Adipocyte (in vitro differentiated cells): ENCODE results near the gene UCMA.
"Not testable (repeated sequence)": the region's sequence is repeated elsewhere in the genome, so short reads cannot be mapped to it uniquely, and the experiment has no call there.

Experiments used
- DNase-seq: peaks from one replicate; pipeline ENCODE4 v3.0.0-alpha.2; 2015; ENCODE audit warnings: low read depth
- H3K27me3 ChIP-seq: replicated peaks from 2 replicates; pipeline ENCODE4 v1.7.0; 2013; ENCODE audit warnings: mild to moderate bottlenecking, low read length, moderate library complexity; ENCODE audit not compliant: control insufficient read depth, insufficient read depth
- H3K36me3 ChIP-seq: 2 replicates; pipeline ENCODE4 v1.7.0; 2013; ENCODE audit warnings: low read length, mild to moderate bottlenecking, moderate library complexity; ENCODE audit not compliant: control insufficient read depth, insufficient read depth, severe bottlenecking
- H3K4me1 ChIP-seq: 2 replicates; pipeline ENCODE4 v1.7.0; 2013; ENCODE audit warnings: mild to moderate bottlenecking, low read length, moderate library complexity; ENCODE audit not compliant: control insufficient read depth, insufficient read depth
- H3K4me3 ChIP-seq: 2 replicates; pipeline ENCODE4 v1.7.0; 2013; ENCODE audit warnings: mild to moderate bottlenecking, low read length, moderate library complexity
- H3K9ac ChIP-seq: 2 replicates; pipeline ENCODE4 v1.7.0; 2013; ENCODE audit warnings: mild to moderate bottlenecking, low read length, moderate library complexity
- H3K9me3 ChIP-seq: 2 replicates; pipeline ENCODE4 v1.7.0; 2013; ENCODE audit warnings: mild to moderate bottlenecking, low read length, moderate library complexity; ENCODE audit not compliant: control insufficient read depth

Gene UCMA, protein sequence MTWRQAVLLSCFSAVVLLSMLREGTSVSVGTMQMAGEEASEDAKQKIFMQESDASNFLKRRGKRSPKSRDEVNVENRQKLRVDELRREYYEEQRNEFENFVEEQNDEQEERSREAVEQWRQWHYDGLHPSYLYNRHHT

DNA sequence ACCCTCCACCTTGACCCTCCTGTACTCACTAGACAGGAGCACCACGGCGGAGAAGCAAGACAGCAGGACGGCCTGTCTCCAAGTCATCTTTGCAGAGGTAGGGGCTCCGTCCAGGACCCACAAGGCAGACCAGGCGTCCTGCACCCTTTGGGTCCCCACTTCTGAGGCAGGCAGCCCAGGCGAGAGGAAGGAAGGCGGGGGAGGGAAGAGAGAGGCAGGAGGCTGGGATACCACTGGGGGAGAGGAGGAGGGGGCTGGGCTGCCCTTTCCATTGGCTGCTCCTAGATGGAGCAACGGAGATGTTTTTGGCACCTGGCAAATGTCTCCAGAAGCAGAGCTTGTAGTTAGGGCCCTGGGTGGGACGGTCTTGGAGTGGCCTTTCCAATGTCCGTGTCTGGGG, at the start of gene UCMA:
TSS of gene UCMA (minus strand) at position 203 of the 400 bp plus-strand sequence. CDS start at position 87, 116 bp downstream.
- Histone ChIP-seq H3K4me1 (no peaks in the 10 kb centered on the region), H3K9me3 (no peaks in the 10 kb centered on the region), H3K36me3 (no peaks in the 10 kb centered on the region), H3K27me3 (peaks cover 30% of the 10 kb centered on the region), H3K4me3 (no peak within 1 kb of the TSS), H3K9ac (no peak within 1 kb of the TSS)
- DNase-seq = no peak

DNA sequence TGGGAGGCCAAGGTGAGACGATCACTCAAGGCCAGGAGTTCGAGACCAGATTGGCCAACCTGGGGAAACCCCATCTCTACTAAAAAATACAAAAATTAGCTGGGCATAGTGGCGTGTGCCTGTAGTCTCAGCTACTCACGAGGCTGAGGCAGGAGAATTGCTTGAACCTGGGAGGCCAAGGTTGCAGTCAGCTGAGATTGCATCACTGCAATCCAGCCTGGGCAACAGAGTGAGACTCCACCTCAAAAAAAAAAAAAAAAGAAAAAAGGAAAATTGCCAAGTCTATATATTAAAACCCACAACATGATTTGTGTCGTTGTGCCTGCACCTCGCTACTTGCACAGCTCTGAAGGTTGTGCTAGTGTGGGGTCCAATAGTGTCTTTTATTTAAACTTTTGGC, 48.2 kb upstream of the UCMA start:
- H3K9ac ChIP-seq, H3K4me1 ChIP-seq, H3K9me3 ChIP-seq, H3K4me3 ChIP-seq, H3K27me3 ChIP-seq, DNase-seq: not testable (repeated sequence)
- peaks cover 62% of the 10 kb centered on the region for H3K36me3 ChIP-seq

DNA sequence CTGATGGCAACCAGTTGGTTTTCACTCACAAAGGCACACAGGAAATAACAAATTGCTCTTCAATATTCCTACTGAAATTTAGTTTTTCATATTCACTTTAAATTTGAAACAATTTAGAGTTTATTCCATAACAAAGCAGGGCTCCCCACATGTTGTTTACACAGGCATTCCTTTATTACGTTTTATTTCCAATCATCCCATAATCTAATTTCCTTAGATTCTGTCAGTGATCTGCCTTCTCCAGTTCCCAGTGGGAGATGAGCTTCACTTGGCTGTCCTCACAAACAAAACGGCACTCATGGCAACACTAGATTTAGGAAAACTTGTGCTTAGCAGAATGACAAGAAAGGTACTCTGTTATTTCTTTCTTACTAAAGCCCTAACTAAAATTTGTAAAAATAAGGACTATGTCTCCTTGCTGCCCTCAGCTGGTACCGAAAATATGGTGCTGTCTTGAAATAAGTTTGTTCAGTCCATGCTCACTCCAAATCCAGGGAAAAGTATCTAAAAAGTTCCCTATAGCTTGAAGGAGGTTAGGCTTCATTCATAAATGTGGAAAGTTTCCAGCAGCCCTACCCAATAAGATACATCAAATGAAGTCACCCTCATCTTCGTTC, 42.7 kb upstream of the UCMA start:
- no peak overlapping the region for H3K4me3 ChIP-seq
- peaks cover 31% of the 10 kb centered on the region for H3K36me3 ChIP-seq
- H3K27me3 ChIP-seq = no peaks in the 10 kb centered on the region
- no peaks in the 10 kb centered on the region for H3K9me3 ChIP-seq
- peak; percentile 46 for DNase-seq
- no peak overlapping the region for H3K9ac ChIP-seq
- peaks cover 10% of the 10 kb centered on the region for H3K4me1 ChIP-seq

DNA sequence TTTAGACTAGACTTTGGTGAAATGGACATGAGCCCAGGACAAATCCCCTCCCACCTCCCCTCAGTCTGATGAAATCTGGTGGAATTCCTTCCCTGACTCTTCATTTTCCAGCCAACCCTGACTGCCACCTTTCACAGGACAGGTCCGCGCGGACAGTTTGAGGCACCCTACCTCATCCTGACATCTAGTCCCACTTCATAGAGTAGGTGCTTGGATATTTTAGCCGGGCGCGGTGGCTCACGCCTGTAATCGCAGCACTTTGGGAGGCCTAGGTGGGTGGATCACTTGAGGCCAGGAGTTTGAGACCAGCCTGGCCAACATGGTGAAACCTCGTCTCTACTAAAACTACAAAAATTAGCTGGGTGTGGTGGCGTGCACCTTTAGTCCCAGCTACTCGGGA, 42.0 kb upstream of the UCMA start:
- H3K27me3 ChIP-seq, H3K9me3 ChIP-seq, H3K4me3 ChIP-seq, DNase-seq, H3K9ac ChIP-seq: not testable (repeated sequence)
- Histone ChIP-seq H3K36me3 (peaks cover 25% of the 10 kb centered on the region), H3K4me1 (peaks cover 12% of the 10 kb centered on the region)

DNA sequence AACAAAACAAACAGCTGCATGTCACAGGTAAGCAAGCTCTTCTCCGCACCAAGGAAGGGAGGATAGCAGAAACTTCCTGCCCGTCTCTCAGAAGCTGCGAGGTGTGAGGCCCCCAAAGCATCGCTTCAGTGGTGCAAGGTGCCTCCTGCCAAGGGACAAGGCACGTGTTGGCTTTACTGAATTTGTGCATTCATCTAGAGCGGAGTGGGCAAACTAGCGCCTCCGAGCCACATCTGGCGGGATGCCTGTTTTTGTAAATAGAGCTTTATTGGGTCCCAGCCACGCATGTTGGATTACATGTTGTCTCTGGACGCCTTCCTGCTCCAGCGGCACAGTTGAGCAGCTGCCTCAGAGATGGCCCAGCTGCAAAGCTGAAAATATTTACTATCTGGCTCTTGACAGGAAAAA, 38.0 kb upstream of the UCMA start:
- Histone ChIP-seq H3K4me1 (peaks cover 16% of the 10 kb centered on the region), H3K36me3 (no peaks in the 10 kb centered on the region), H3K9me3 (no peaks in the 10 kb centered on the region), H3K4me3 (peak overlapping the region; percentile 1), H3K27me3 (no peaks in the 10 kb centered on the region), H3K9ac (no peak overlapping the region)
- peak; percentile 5 for DNase-seq

DNA sequence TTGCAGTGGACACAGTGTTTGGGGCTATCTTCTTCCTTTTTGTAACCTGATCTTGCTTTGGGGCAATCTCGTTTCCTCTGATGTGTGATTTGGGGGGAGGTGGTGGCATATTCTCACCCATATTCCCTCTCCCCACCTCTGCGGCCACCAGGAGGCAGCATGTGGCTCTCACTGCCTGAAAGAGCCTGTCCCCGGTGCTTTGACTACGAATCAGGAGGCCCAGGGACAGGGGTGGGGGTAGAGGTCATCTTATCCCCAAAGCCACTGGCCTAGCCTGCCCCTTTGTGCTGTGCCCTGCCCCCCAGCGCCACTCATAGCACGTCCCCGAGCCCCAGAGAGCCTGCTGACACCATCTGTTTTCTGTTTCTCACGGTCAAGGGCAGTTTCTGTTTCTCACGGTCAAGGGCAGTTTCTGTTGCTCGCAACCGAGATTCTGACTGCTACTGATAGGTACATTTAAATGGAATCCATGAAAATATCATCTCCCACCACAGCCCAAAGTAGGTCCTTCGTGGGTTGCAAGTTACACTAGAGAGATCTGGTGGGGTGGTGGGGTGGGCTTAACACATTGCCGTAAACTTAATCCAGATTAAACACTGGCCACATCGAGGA, 37.5 kb upstream of the UCMA start:
- Histone ChIP-seq H3K36me3 (no peaks in the 10 kb centered on the region), H3K9me3 (no peaks in the 10 kb centered on the region), H3K9ac (no peak overlapping the region), H3K4me1 (peaks cover 16% of the 10 kb centered on the region), H3K27me3 (no peaks in the 10 kb centered on the region), H3K4me3 (peak overlapping the region; percentile 1)
- DNase-seq = no peak

DNA sequence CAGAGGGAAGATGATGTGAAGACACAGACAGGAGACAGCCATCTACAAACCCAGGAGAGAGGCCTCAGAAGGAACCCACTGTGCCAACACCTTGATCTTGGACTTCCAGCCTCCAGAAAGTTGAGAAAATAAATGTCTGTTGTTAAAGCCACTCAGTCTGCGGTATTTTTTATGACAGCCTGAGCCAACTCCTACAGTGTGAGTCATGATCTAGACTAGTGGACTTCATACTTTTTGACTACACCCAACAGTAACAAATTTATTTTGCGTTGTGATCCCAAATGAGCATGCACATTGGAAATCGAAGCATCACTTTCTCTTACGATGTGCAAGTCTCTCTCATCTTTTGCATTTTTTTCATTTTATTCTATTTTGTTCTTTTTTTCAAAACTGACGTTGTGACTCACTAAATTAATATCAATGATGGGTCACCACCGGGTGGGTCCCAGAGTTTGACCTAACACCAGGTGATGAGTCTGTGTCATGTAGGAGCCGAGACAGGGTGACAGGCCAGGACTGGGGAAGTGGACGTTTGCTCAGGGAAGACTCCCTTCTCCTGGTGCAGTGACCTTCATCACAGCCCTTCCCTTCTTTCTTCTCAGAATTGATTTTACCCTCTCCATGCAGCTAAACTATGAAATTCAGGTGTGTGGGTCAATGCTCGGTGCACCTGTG, 36.8 kb upstream of the UCMA start:
- peaks cover 16% of the 10 kb centered on the region for H3K4me1 ChIP-seq
- DNase-seq = no peak
- H3K27me3 ChIP-seq = peaks cover under 1% of the 10 kb centered on the region
- H3K9me3 ChIP-seq = no peaks in the 10 kb centered on the region
- no peaks in the 10 kb centered on the region for H3K36me3 ChIP-seq
- no peak overlapping the region for H3K9ac ChIP-seq
- peak overlapping the region; percentile 35 for H3K4me3 ChIP-seq

DNA sequence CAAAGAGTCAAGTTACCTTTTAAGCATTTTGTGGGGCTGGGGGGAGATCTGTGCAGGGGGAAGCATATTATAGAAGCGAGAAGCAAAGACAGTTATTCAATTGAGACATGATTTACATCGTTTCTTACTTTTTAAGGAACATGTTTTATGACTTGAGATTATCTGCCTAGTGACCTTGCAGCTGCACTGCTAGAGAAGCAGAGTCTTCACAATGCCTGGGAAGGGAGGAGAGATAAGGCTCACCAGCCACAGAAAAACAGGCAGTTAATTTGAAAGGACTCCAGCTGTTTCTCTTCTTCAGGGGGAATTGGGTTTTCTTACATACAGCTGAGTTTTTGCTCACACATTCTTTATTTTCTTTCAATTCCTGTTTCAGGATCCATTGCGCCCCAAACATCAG, 34.7 kb upstream of the UCMA start:
- peaks cover 14% of the 10 kb centered on the region for H3K27me3 ChIP-seq
- no peak overlapping the region for H3K9ac ChIP-seq
- no peaks in the 10 kb centered on the region for H3K36me3 ChIP-seq
- H3K9me3 ChIP-seq = no peaks in the 10 kb centered on the region
- peaks cover 16% of the 10 kb centered on the region for H3K4me1 ChIP-seq
- no peak overlapping the region for H3K4me3 ChIP-seq
- DNase-seq = no peak

DNA sequence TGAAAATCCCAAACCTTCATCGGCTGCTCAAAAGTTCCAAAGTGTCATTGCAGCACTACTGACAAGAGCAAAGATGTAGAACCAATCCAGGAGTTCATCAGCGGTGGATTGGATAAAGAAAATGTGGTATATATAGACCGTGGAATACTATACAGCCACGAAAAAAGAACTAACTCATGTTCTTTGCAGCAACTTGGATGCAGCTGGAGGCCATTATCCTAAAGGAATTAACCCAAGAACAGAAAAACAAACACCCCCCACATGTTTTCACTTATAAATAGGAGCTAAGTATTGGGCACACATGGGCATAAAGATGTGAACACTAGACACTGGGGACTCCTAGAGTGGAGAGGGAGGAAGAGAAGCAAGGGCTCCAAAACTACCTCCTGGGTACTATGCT, 34.1 kb upstream of the UCMA start:
- no peaks in the 10 kb centered on the region for H3K36me3 ChIP-seq
- H3K27me3 ChIP-seq = peaks cover 19% of the 10 kb centered on the region
- H3K9ac ChIP-seq = no peak overlapping the region
- no peak overlapping the region for H3K4me3 ChIP-seq
- H3K9me3 ChIP-seq = no peaks in the 10 kb centered on the region
- H3K4me1 ChIP-seq = peaks cover 16% of the 10 kb centered on the region
- DNase-seq = no peak

DNA sequence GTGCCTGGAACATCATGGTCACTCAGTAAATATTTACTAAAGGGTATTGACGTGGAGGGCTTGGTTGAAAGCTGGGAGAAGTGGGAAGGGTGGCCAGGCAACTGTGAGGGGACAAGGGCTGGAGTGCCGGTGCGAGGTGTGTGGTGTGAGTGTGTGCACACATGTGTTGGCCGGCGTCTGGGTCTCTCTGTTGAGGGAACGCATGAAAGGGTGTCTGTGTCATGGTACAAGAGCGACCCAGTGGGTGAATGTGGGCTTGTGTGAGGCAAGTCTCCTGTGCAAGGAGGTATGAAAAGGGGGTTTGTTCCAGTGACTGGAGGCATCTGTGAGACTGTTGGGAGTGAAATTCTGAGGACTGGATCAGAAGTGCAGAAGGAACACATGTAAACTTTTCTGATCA, 29.4 kb upstream of the UCMA start:
- no peak overlapping the region for H3K9ac ChIP-seq
- no peak overlapping the region for H3K4me3 ChIP-seq
- peaks cover 23% of the 10 kb centered on the region for H3K27me3 ChIP-seq
- H3K36me3 ChIP-seq = no peaks in the 10 kb centered on the region
- no peak for DNase-seq
- H3K9me3 ChIP-seq = peaks cover 5% of the 10 kb centered on the region
- no peaks in the 10 kb centered on the region for H3K4me1 ChIP-seq

DNA sequence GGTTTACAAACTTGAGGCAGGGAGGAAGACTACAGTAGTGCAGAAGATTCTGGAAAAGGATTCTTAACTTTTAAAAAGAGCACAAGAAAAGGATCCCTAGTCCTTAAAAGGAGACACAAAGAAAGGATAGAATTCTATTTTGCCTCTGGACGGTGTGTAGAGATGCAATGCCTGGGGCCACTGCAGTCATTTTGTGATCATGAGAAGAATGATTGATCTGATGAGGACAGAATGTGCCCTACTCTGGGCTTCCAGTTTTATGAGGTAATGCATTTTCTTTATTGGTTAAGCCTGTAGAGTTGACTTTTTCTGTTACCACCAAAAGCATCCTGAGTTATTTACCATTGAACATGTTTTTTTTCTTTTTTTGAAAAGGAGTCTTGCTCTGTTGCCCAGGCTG, 28.3 kb upstream of the UCMA start:
- Histone ChIP-seq H3K9me3 (peaks cover 5% of the 10 kb centered on the region), H3K27me3 (peaks cover 23% of the 10 kb centered on the region), H3K9ac (no peak overlapping the region), H3K4me1 (no peaks in the 10 kb centered on the region), H3K4me3 (no peak overlapping the region), H3K36me3 (no peaks in the 10 kb centered on the region)
- no peak for DNase-seq
